Hypothalamus (tissue), 51 donors: ENCODE results near the gene TMEM145.
A peak's percentile ranks its signal among the peaks of the same experiment; 100 is the strongest.

Experiments
- DNase-seq, 51 donors: peaks; one replicate each; lab custom pipeline; 2025; lab: John Stamatoyannopoulos, UW

TMEM145 gene

DNA sequence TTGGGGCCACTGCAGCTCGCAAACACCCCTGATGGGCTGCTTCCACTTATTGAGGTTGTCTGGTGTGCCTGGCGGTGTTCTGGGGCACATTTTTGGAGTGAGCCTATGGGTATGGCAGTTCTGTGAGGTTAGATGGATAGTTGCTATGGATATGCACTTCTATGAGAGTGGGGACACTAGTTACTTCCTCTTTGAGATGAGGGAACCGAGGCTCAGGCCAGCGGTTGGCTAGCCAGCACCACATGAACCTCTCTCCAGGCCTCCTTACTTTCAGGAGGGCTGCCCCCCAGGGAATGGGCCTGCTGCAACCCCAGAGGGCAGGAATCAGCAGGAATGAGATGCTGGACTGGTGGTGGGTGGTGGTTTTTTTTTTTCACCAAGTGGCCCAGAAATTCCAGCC, 24.7 kb upstream of the TMEM145 start:
- no peak for DNase-seq

GRCh38 chr19:42288881-42289555, 24.1 kb upstream of the TMEM145 start:
- DNase-seq = no peak

DNA sequence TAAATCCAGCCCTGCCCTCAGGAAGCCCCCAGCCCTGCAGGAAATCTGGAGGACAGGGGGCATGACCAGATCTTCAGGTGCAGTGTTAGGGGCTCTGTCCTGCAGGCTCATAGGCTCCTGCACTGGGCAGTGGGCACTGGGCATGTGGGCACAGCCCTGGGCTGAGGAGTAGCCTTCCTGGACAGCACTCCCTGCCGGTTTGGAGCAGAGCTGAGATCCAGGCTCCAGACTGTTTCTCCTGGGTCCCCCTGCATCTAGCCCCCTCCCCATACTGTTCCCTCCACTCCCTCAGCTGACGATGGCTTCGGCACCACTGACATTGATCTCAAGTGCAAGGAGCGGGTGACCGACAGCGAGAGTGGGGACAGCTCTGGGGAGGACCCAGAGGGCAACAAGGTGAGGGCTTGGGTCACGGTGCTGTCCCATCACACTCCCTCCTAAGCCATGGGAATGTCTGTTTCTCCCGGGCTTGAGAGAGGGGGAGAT, 23.5 kb upstream of the TMEM145 start:
- DNase-seq = no peak

DNA sequence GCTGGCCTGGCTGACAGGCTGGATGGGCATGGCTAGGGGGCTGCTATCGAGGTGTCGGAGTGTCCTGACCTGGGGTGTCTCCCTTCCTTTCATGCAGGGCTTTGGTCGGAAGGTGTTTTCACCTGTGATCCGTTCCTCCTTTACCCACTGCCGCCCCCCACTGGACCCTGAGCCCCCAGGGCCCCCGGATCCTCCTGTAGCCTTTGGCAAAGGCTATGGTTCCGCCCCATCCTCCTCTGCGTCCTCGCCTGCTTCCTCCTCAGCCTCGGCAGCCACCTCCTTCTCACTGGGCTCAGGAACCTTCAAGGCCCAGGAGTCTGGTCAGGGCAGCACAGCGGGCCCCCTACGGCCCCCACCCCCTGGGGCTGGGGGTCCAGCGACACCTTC, 23.0 kb upstream of the TMEM145 start:
- no peak for DNase-seq

- no peak for DNase-seq
Measured at GRCh38 chr19:42290523-42291434, 22.3 kb upstream of the TMEM145 start.

GRCh38 chr19:42291435-42291810, 21.7 kb upstream of the TMEM145 start:
- DNase-seq = no peak

DNA sequence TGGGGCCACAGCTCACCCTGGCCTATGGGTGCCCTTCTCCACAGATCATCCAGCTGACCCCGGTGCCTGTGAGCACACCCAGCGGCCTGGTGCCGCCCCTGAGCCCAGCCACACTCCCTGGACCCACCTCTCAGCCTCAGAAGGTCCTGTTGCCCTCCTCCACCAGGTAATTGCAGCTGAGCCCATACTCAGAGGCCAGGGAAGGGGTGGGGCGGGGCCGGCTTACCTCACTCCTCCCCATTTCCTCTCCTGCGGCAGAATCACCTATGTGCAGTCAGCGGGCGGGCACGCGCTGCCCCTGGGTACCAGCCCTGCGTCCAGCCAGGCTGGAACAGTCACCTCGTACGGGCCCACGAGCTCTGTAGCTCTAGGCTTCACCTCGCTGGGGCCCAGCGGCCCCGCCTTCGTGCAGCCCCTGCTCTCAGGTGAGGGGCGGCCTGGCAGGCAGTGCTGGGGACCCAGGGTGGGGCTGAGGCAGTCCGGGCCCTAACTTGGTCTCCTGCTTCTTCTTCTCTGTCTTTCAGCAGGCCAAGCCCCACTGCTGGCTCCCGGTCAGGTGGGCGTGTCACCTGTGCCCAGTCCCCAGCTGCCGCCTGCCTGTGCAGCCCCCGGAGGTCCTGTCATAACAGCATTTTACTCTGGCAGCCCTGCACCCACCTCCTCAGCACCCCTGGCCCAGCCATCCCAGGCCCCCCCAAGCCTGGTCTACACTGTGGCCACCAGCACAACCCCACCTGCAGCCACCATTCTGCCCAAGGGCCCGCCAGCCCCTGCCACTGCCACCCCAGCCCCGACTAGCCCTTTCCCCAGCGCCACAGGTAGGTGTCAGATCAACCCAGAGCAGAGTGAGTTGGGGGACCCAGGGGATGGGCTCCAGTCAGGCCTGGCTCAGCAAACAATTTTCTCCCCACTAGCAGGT, 20.8 kb upstream of the TMEM145 start:
- DNase-seq = no peak

DNA sequence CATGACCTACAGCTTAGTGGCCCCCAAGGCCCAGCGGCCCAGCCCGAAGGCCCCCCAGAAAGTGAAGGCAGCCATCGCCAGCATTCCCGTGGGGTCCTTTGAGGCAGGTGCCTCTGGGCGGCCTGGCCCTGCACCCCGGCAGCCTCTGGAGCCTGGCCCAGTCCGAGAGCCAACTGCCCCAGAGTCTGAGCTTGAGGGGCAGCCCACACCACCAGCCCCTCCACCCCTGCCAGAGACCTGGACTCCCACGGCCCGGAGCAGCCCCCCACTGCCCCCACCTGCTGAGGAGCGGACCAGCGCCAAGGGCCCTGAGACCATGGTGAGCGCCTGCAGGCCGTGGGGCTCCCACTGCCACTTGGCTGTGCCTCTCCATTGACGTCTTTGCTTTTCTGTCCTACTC, 20.1 kb upstream of the TMEM145 start:
- DNase-seq = no peak

DNA sequence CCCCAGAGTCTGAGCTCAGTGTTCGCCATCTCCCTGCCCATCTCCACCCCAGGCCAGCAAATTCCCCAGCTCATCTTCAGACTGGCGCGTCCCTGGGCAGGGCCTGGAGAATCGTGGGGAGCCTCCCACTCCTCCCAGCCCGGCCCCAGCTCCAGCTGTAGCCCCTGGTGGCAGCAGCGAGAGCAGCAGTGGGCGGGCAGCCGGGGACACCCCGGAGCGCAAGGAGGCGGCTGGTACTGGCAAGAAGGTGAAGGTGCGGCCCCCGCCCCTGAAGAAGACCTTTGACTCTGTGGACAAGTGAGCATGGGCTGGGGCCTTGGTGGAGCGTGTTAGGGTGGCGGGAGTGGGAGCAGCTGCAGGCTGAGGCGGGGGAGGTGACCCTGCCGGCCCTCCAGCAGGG, 19.6 kb upstream of the TMEM145 start:
- no peak for DNase-seq

DNA sequence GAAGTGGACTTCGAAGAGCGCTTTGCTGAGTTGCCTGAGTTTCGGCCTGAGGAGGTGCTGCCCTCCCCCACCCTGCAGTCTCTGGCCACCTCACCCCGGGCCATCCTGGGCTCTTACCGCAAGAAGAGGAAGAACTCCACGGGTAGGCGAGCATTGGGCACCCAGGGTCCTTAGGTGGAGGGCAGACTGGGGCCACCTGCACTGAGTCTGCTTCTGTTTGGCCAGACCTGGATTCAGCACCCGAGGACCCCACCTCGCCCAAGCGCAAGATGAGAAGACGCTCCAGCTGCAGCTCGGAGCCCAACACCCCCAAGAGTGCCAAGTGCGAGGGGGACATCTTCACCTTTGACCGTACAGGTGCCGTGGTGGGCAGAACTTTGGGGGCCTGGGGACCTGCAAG, 19.2 kb upstream of the TMEM145 start:
- DNase-seq = no peak

DNA sequence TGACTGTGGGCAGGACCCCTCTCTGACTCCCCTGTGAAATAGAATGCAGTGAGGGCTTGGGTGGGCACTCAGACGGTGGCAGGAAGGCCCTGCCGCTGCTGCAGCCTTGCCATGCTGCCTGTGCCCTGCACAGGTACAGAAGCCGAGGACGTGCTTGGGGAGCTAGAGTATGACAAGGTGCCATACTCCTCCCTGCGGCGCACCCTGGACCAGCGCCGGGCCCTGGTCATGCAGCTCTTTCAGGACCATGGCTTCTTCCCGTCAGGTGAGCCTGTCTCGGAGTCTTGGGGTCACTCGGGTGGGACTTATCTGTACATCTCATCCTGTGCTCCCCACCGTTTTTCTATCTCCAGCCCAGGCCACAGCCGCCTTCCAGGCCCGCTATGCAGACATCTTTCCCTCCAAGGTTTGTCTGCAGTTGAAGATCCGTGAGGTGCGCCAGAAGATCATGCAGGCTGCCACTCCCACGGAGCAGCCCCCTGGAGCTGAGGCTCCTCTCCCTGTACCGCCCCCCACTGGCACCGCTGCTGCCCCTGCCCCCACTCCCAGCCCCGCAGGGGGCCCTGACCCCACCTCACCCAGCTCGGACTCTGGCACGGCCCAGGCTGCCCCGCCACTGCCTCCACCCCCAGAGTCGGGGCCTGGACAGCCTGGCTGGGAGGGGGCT, 18.5 kb upstream of the TMEM145 start:
- DNase-seq = no peak

- DNase-seq = no peak
Measured at GRCh38 chr19:42295342-42295741, 17.8 kb upstream of the TMEM145 start.

DNA sequence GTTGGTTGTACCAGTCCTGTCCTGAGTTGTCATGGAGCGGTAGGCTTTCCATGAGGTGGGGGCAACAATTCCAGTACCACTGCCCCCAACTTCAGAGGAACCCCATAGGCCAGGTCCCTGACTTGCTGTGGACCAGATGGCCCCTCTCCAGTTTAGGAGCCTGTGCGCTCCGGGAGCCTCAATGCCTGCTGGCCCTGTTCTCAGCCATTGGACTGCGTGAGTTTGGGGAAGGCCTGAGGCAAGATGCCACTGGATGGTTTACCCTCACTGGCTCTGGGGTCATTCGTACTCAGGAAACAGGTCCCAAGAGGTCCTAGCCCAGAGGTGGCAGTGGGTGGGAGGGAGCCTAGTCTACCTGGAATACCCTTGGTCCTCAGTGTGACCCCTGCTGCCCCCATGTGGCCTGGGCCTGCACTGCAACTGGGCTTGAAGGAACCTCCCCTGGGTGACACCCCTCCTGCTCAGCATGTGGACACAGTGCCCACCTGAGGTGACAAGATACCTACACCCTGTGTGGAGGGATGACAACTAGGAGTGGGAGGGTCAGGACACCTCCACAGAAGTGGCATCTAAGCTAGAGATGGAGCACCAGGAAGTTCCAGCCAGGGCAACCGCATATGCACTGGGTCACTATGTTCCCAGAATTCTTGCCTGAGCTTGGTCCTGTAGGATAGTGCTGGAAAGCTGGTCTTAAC, 17.1 kb upstream of the TMEM145 start:
- DNase-seq = peak in 50 of 51 donors; percentile 19 to 90 (median 59)

GRCh38 chr19:42297039-42297438, 16.1 kb upstream of the TMEM145 start:
- DNase-seq = no peak

DNA sequence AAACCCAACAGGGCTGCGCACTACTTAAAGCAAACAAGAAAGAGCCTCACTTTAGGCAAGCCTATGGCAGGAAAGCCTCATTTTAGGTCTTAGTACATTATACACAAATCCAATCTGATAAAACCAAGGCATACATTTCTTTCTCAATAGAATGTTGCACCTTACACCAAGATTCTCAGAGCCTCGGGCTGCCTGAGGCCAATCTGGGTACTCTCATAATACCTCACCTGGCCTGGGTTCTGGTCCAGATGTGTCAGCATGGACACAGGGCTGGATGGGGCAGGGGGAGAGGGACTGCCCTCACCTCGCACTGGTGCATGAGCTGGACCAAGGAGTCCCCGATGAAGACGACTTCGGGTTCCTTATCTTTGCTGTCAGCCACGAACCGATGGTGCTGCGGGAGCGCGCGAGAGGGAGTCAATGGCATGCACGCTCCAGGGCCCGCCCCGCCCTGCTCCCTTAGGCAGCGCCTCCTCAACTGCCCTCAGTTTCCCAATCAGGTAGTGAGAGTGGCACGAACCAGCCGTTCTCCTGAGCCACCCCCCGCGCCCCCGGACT, 11.4 kb upstream of the TMEM145 start, which contains the start of gene PRR19:
PRR19 (plus strand) TSS at position 487 of the 558 bp plus-strand sequence. CDS start 7,453 bp downstream, outside the sequence.
- peak in 4 of 51 donors; percentile 40 to 49 (median 45) for DNase-seq

- DNase-seq = no peak
Measured at GRCh38 chr19:42303101-42303464, 10.0 kb upstream of the TMEM145 start.

- DNase-seq = no peak
Measured at GRCh38 chr19:42303876-42304275, 9.2 kb upstream of the TMEM145 start.

DNA sequence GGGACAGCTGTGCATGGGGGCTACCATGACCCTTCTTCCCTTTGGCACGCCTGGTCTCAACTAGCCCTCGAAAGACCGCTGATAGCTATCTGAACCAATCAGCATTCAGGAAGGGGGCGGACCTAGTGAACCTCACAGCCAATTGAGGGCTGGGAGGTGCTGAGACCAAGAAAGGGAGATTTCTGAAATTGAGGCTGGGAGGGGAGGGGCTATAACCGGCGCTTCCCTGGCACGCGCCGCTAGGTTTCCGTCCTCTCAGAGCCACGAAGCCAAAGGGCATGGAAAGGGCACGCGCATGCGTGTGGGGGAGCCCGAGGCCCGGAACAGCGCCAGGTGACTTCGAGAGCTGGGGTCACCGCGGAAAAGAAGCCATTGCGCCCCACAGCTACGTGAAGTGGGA, 6.5 kb upstream of the TMEM145 start:
- DNase-seq = no peak

- no peak for DNase-seq
Measured at GRCh38 chr19:42309686-42310085, 3.4 kb upstream of the TMEM145 start.
